ENCODE data around the gene NTN1.

- TF ChIP-seq CTCF (IDR thresholded peaks at IDR 0.05; ENCODE audit: poor library complexity) (no peak), EZH2 (IDR thresholded peaks at IDR 0.05; ENCODE audit: borderline replicate concordance) (no peak)
Measured at GRCh38 chr17:9217151-9218056, 196.1 kb downstream of the NTN1 start.

All from hepatocyte (in vitro differentiated cells).